ENCODE data around the gene ANAPC15. TPM values are rescaled to one million over a fixed set of nuclear protein-coding genes. Genes with fewer than 3 reads are reported as not detected.

Gene ANAPC15
- total and polyA plus RNA-seq, 2 of the 13 experiments (the other 11 are each of a cell fraction or from before 2014, with no cell fraction given), result 18.8 to 25.7 TPM

DNA sequence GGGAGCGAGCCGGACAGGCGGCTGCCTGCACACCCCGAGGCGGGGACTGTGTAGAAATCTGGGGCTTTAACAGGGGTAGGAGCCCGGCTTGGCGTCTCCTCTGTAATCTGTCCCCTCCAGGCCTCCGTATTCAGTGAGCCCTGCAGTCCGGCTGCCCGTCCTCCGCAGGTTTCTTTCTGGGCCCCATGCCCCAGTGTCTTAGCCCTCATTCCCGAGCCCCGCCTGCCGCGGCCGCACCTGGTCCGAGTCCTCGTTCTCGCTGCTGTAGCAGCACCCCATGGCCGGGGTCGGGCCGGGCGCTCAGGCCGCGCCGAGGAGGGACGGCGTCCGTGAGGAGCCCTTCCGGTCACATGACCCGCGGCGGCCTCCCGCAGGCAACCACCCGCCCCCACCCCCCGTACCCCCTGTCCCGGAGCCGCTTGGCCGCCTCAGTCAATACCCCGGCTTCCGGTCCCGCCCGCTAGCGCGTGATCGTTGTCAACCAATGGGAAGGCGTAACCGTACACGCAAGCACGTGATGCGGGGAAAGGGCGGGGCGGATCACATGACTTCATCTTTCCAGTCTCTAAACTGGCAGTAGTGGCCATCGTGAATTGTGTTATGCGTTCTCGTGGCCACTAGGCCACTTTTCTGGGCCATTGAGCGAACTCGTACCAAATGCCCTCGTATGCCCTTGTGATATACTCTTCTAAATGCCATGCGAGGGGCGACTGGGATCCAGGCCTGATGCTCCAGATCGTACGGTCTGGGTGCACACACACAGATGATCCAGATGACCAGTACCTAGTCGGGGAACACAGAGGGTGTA, 9.3 kb downstream of the ANAPC15 start, which contains the start of gene LAMTOR1 (continued):
- TF ChIP-seq LCORL (IDR thresholded peaks at IDR 0.05) (no peak), LCORL (CRISPR knock-in tag; IDR thresholded peaks at IDR 0.05) (peak; percentile 80; the same call in 1 of the 2 replicates), DMAP1 (CRISPR knock-in tag; IDR thresholded peaks at IDR 0.05) (peak; percentile 89), SKIL (CRISPR knock-in tag; IDR thresholded peaks at IDR 0.05; ENCODE audit: borderline replicate concordance) (peak; percentile 12; the same call in 1 of the 2 replicates), HDAC6 (IDR thresholded peaks at IDR 0.05; ENCODE audit: low read depth, low read length) (no peak), ZNF468 (CRISPR knock-in tag; IDR thresholded peaks at IDR 0.05) (no peak), PHF5A (CRISPR knock-in tag; IDR thresholded peaks at IDR 0.05; ENCODE audit: low read depth, unreplicated experiment) (no peak), ZNF891 (CRISPR knock-in tag; IDR thresholded peaks at IDR 0.05) (no peak), PAX8 (CRISPR knock-in tag; IDR thresholded peaks at IDR 0.05; ENCODE audit: borderline replicate concordance) (no peak), CHD4 (IDR thresholded peaks at IDR 0.05; ENCODE audit: borderline replicate concordance, low read length) (0 out of 2 replicates have a peak, but pooled peaks have one; percentile 53), ARNT (IDR thresholded peaks at IDR 0.05) (no peak), ETV5 (CRISPR knock-in tag; IDR thresholded peaks at IDR 0.05; ENCODE audit: borderline replicate concordance) (peak; percentile 74), ZNF550 (CRISPR knock-in tag; IDR thresholded peaks at IDR 0.05; ENCODE audit: borderline replicate concordance) (no peak), ZFP82 (CRISPR knock-in tag; IDR thresholded peaks at IDR 0.05; ENCODE audit: borderline replicate concordance) (0 out of 2 replicates have a peak, but pooled peaks have one; percentile 47)
- TF ChIP-seq, protein P1, sequence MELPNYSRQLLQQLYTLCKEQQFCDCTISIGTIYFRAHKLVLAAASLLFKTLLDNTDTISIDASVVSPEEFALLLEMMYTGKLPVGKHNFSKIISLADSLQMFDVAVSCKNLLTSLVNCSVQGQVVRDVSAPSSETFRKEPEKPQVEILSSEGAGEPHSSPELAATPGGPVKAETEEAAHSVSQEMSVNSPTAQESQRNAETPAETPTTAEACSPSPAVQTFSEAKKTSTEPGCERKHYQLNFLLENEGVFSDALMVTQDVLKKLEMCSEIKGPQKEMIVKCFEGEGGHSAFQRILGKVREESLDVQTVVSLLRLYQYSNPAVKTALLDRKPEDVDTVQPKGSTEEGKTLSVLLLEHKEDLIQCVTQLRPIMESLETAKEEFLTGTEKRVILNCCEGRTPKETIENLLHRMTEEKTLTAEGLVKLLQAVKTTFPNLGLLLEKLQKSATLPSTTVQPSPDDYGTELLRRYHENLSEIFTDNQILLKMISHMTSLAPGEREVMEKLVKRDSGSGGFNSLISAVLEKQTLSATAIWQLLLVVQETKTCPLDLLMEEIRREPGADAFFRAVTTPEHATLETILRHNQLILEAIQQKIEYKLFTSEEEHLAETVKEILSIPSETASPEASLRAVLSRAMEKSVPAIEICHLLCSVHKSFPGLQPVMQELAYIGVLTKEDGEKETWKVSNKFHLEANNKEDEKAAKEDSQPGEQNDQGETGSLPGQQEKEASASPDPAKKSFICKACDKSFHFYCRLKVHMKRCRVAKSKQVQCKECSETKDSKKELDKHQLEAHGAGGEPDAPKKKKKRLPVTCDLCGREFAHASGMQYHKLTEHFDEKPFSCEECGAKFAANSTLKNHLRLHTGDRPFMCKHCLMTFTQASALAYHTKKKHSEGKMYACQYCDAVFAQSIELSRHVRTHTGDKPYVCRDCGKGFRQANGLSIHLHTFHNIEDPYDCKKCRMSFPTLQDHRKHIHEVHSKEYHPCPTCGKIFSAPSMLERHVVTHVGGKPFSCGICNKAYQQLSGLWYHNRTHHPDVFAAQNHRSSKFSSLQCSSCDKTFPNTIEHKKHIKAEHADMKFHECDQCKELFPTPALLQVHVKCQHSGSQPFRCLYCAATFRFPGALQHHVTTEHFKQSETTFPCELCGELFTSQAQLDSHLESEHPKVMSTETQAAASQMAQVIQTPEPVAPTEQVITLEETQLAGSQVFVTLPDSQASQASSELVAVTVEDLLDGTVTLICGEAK (IDR thresholded peaks at IDR 0.05), result no peak
- TF ChIP-seq, protein P1 (CRISPR knock-in tag; IDR thresholded peaks at IDR 0.05), result peak; percentile 47; the same call in 1 of the 2 replicates
- TF ChIP-seq, protein P2, sequence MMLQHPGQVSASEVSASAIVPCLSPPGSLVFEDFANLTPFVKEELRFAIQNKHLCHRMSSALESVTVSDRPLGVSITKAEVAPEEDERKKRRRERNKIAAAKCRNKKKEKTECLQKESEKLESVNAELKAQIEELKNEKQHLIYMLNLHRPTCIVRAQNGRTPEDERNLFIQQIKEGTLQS (CRISPR knock-in tag; IDR thresholded peaks at IDR 0.05), result no peak
